Thyroid gland (tissue), 4 donors: ENCODE data around the gene TSPAN16.

Experiments
- CTCF ChIP-seq, 6 experiments: fragments of 200-600 bp in 3 of 6; fragments of 450-650 bp in 3 of 6; sonication (generic) in 3 of 6; IDR thresholded peaks; one replicate each; pipeline ENCODE4 v1.5.1; 2016 to 2019; ENCODE audit warnings: antibody characterized with exemption in 6 of 6, mild to moderate bottlenecking in 2 of 6, inconsistent platforms in 1 of 6, moderate library complexity in 1 of 6
- POLR2A ChIP-seq, 2 donors: fragments of 450-650 bp; IDR thresholded peaks; one replicate each; pipeline ENCODE4 v1.6.1; 2017; ENCODE audit warnings: antibody characterized with exemption in 2 of 2, mild to moderate bottlenecking in 2 of 2, moderate library complexity in 1 of 2

- TF ChIP-seq CTCF (IDR thresholded peaks at IDR 0.05): no peak
- TF ChIP-seq POLR2A (IDR thresholded peaks at IDR 0.05): no peak
These were observed 46.5 kb downstream of the TSPAN16 start for GRCh38 chr19:11342429-11342828.
